GM18511 (cell line): Measurements from ENCODE around the gene SF3B6.

Experiments used
- ATAC-seq: cut with Tn5 transposase; IDR thresholded peaks from one replicate; pipeline ENCODE4 v1.9.1; 2021; ENCODE audit warnings: mild to moderate bottlenecking, moderate library complexity; ENCODE audit not compliant: unreplicated experiment

SF3B6 gene

GRCh38 chr2:24021122-24021998 lies 54.8 kb downstream of the SF3B6 start:
- ATAC-seq, result no peak

- no peak for ATAC-seq
These were observed 55.9 kb downstream of the SF3B6 start for GRCh38 chr2:24020244-24020643.

- ATAC-seq, result no peak
These were observed 56.4 kb downstream of the SF3B6 start for GRCh38 chr2:24019729-24020128.

- ATAC-seq, result no peak
These were observed 57.9 kb downstream of the SF3B6 start for GRCh38 chr2:24018241-24018640.

GRCh38 chr2:24017711-24018110 lies 58.4 kb downstream of the SF3B6 start:
- ATAC-seq, result no peak
